GM20000 (cell line): ENCODE data around the gene SLC44A4.

Source experiments
- DNase-seq: peaks from one replicate; pipeline ENCODE4 v3.0.0; 2012; ENCODE audit warnings: low spot score
- CTCF ChIP-seq: IDR thresholded peaks from 2 replicates; pipeline ENCODE4 v1.5.1; 2012; ENCODE audit warnings: mild to moderate bottlenecking, control low read depth; ENCODE audit errors: extremely low read depth, missing control alignments

Gene SLC44A4

GRCh38 chr6:31834367-31835250 lies 44.2 kb downstream of the SLC44A4 start:
- DNase-seq = peak; percentile 87
- no peak for TF ChIP-seq CTCF

GRCh38 chr6:31831350-31832215 lies 47.2 kb downstream of the SLC44A4 start:
- no peak for DNase-seq
- no peak for TF ChIP-seq CTCF

GRCh38 chr6:31830886-31831335 lies 47.9 kb downstream of the SLC44A4 start:
- TF ChIP-seq CTCF = no peak
- DNase-seq = no peak

GRCh38 chr6:31829633-31830283 lies 49.0 kb downstream of the SLC44A4 start:
- no peak for TF ChIP-seq CTCF
- DNase-seq = no peak

GRCh38 chr6:31827286-31828079 lies 51.3 kb downstream of the SLC44A4 start, which contains the start of gene HSPA1B:
HSPA1B (plus strand) TSS chr6:31827738; CDS start chr6:31827951, 213 bp downstream.
- TF ChIP-seq CTCF = no peak
- DNase-seq = peak; percentile 89

- DNase-seq = no peak
- no peak for TF ChIP-seq CTCF
Measured at GRCh38 chr6:31826793-31827285, 52.0 kb downstream of the SLC44A4 start.
